Measurements from ENCODE around the gene NPAT.

- no peak for TF ChIP-seq CTCF (conservative IDR thresholded peaks at IDR 0.05)
- TF ChIP-seq EZH2 (IDR thresholded peaks at IDR 0.05; ENCODE audit: low read depth) = no peak
Measured at GRCh38 chr11:108235633-108236032, 13.2 kb upstream of the NPAT start.
